Astrocyte (in vitro differentiated cells and primary cell): ENCODE measurements around the gene PGS1. TPM values are rescaled to one million over a fixed set of nuclear protein-coding genes. Genes with fewer than 3 reads are reported as not detected.

Source experiments
- DNase-seq: peaks from one replicate; pipeline ENCODE4 v3.0.0-alpha.2; 2010; ENCODE audit warnings: low read depth
- FAIRE-seq: peaks from 2 replicates; lab custom pipeline; 2011; peaks lifted over from hg19 to GRCh38; lab: Jason Lieb, UNC
- H2AFZ ChIP-seq: 2 replicates; pipeline ENCODE4 v1.6.0; 2012; ENCODE audit warnings: low read depth, low read length, inconsistent platforms
- H3K27ac ChIP-seq: 2 replicates; pipeline ENCODE4 v1.5.1; 2011; ENCODE audit warnings: low read depth, low read length, inconsistent platforms
- H3K27me3 ChIP-seq: 2 replicates; pipeline ENCODE4 v1.6.0; 2011; ENCODE audit warnings: low read length, inconsistent platforms; ENCODE audit not compliant: insufficient read depth
- H3K36me3 ChIP-seq: 2 replicates; pipeline ENCODE4 v1.5.1; 2011; ENCODE audit warnings: low read length, inconsistent platforms; ENCODE audit not compliant: insufficient read depth
- H3K4me1 ChIP-seq: 2 replicates; pipeline ENCODE4 v1.5.1; 2011; ENCODE audit warnings: low read length, inconsistent platforms; ENCODE audit not compliant: insufficient read depth
- H3K4me2 ChIP-seq: 2 replicates; pipeline ENCODE4 v1.6.0; 2012; ENCODE audit warnings: low read length, inconsistent platforms
- H3K4me3 ChIP-seq: 2 replicates; pipeline ENCODE4 v1.5.1; 2011; ENCODE audit warnings: low read depth, mild to moderate bottlenecking, low read length, inconsistent platforms; ENCODE audit not compliant: insufficient read depth
- H3K79me2 ChIP-seq: 2 replicates; pipeline ENCODE4 v1.6.0; 2012; ENCODE audit warnings: mild to moderate bottlenecking, low read length, inconsistent platforms; ENCODE audit not compliant: insufficient read depth
- H3K9ac ChIP-seq: 2 replicates; pipeline ENCODE4 v1.6.0; 2012; ENCODE audit warnings: mild to moderate bottlenecking, low read length, inconsistent platforms
- H3K9me3 ChIP-seq: 2 replicates; pipeline ENCODE4 v1.5.1; 2012; ENCODE audit warnings: low read depth, mild to moderate bottlenecking, low read length, inconsistent platforms; ENCODE audit not compliant: insufficient read depth
- H4K20me1 ChIP-seq: 2 replicates; pipeline ENCODE4 v1.6.0; 2012; ENCODE audit warnings: low read length, inconsistent platforms; ENCODE audit not compliant: insufficient read depth
- H3K27ac Mint-ChIP-seq: one replicate; pipeline ENCODE4 v1.8.0; 2021; ENCODE audit warnings: mild to moderate bottlenecking, mixed read lengths; ENCODE audit not compliant: unreplicated experiment
- H3K27me3 Mint-ChIP-seq: one replicate; pipeline ENCODE4 v1.8.0; 2021; ENCODE audit warnings: low read depth, mixed read lengths; ENCODE audit not compliant: unreplicated experiment
- H3K36me3 Mint-ChIP-seq: one replicate; pipeline ENCODE4 v1.8.0; 2021; ENCODE audit warnings: low read depth, mixed read lengths; ENCODE audit not compliant: unreplicated experiment
- H3K4me1 Mint-ChIP-seq: one replicate; pipeline ENCODE4 v1.8.0; 2021; ENCODE audit warnings: low read depth, mixed read lengths; ENCODE audit not compliant: unreplicated experiment
- H3K4me3 Mint-ChIP-seq: one replicate; pipeline ENCODE4 v1.8.0; 2021; ENCODE audit warnings: mild to moderate bottlenecking, moderate library complexity, mixed read lengths; ENCODE audit not compliant: unreplicated experiment
- H3K9me3 Mint-ChIP-seq: one replicate; pipeline ENCODE4 v1.8.0; 2021; ENCODE audit warnings: mild to moderate bottlenecking, mixed read lengths; ENCODE audit not compliant: unreplicated experiment
- CTCF ChIP-seq: IDR thresholded peaks from 2 replicates; pipeline ENCODE4 v1.5.1; 2011; ENCODE audit warnings: low read depth, mild to moderate bottlenecking, inconsistent platforms, low read length, moderate library complexity; ENCODE audit not compliant: insufficient read depth
- EZH2 ChIP-seq: IDR thresholded peaks from 2 replicates; pipeline ENCODE4 v1.6.1; 2012; ENCODE audit warnings: mild to moderate bottlenecking, low read length, inconsistent platforms; ENCODE audit not compliant: insufficient read depth
- total RNA-seq: library from RNA; stranded (reverse); gene quantifications from 2 replicates; pipeline ENCODE4 v1.2.1, GENCODE V29; 2021

The PGS1 gene
- total RNA-seq, 1 donor from 2014 or later = 32.0 TPM

- H3K27me3 Mint-ChIP-seq = peaks cover 30% of the 10 kb centered on the region
- no peak overlapping the region for H3K4me2 ChIP-seq
Measured at GRCh38 chr17:78451753-78452152, 73.3 kb downstream of the PGS1 start.

GRCh38 chr17:78454346-78454745 is 75.9 kb downstream of the PGS1 start:
- no peaks in the 10 kb centered on the region for H3K4me1 ChIP-seq
- no peaks in the 10 kb centered on the region for H3K4me1 Mint-ChIP-seq
- H4K20me1 ChIP-seq = no peaks in the 10 kb centered on the region
- H3K27ac ChIP-seq = no peak overlapping the region
- TF ChIP-seq EZH2 = no peak
- no peak for TF ChIP-seq CTCF
- H3K27ac Mint-ChIP-seq = no peak overlapping the region
- no peak for DNase-seq
- H3K27me3 ChIP-seq = peaks cover 2% of the 10 kb centered on the region
- H3K4me3 ChIP-seq = no peak overlapping the region
- no peaks in the 10 kb centered on the region for H3K9me3 Mint-ChIP-seq
- H3K27me3 Mint-ChIP-seq = peaks cover 39% of the 10 kb centered on the region
- H3K4me2 ChIP-seq = no peak overlapping the region
- H3K79me2 ChIP-seq = no peaks in the 10 kb centered on the region
- H3K9me3 ChIP-seq = no peaks in the 10 kb centered on the region
- H3K4me3 Mint-ChIP-seq = no peak overlapping the region
- no peak overlapping the region for H3K9ac ChIP-seq
- H2AFZ ChIP-seq = no peak overlapping the region
- no peaks in the 10 kb centered on the region for H3K36me3 ChIP-seq
- H3K36me3 Mint-ChIP-seq = no peaks in the 10 kb centered on the region
- FAIRE-seq = no peak

More at GRCh38 chr17:78451753-78452152, 73.3 kb downstream of the PGS1 start:
- no peaks in the 10 kb centered on the region for H3K36me3 Mint-ChIP-seq
- Histone ChIP-seq H3K36me3 (no peaks in the 10 kb centered on the region), H2AFZ (no peak overlapping the region), H3K79me2 (no peaks in the 10 kb centered on the region), H4K20me1 (no peaks in the 10 kb centered on the region), H3K27me3 (peaks cover 2% of the 10 kb centered on the region), H3K4me3 (no peak overlapping the region), H3K4me1 (no peaks in the 10 kb centered on the region), H3K9ac (no peak overlapping the region), H3K27ac (no peak overlapping the region), H3K9me3 (no peaks in the 10 kb centered on the region)
- DNase-seq (no peak), FAIRE-seq (no peak)
- no peaks in the 10 kb centered on the region for H3K4me1 Mint-ChIP-seq
- peaks cover 3% of the 10 kb centered on the region for H3K9me3 Mint-ChIP-seq
- no peak overlapping the region for H3K27ac Mint-ChIP-seq
- no peak for TF ChIP-seq CTCF
- no peak for TF ChIP-seq EZH2
- H3K4me3 Mint-ChIP-seq = no peak overlapping the region

GRCh38 chr17:78458091-78458490 is 79.6 kb downstream of the PGS1 start:
- H3K79me2 ChIP-seq = no peaks in the 10 kb centered on the region
- no peaks in the 10 kb centered on the region for H4K20me1 ChIP-seq
- no peak for TF ChIP-seq CTCF
- TF ChIP-seq EZH2 = no peak
- DNase-seq = no peak
- no peaks in the 10 kb centered on the region for H3K9me3 ChIP-seq
- H3K4me3 ChIP-seq = no peak overlapping the region
- no peaks in the 10 kb centered on the region for H3K36me3 ChIP-seq
- Mint-ChIP-seq H3K27me3 (peaks cover 42% of the 10 kb centered on the region), H3K9me3 (no peaks in the 10 kb centered on the region), H3K4me3 (no peak overlapping the region), H3K4me1 (no peaks in the 10 kb centered on the region), H3K36me3 (no peaks in the 10 kb centered on the region), H3K27ac (no peak overlapping the region)
- H3K27me3 ChIP-seq = peaks cover 2% of the 10 kb centered on the region
- no peak overlapping the region for H3K9ac ChIP-seq
- no peak for FAIRE-seq
- H2AFZ ChIP-seq = peak overlapping the region; percentile 63
- H3K4me1 ChIP-seq = no peaks in the 10 kb centered on the region
- H3K4me2 ChIP-seq = no peak overlapping the region
- H3K27ac ChIP-seq = no peak overlapping the region
